Gastrocnemius medialis (tissue), 4 donors: Measurements from ENCODE around the gene IGFL4.

Experiments used
- POLR2A ChIP-seq, 2 donors: fragments of 450-650 bp; IDR thresholded peaks; one replicate each; pipeline ENCODE4 v1.6.1; 2017; ENCODE audit warnings: antibody characterized with exemption in 2 of 2, mild to moderate bottlenecking in 2 of 2, moderate library complexity in 2 of 2
- TF ChIP-seq, protein P1 (sequence below), 5 experiments: fragments of 450-650 bp in 3 of 5; fragments of 200-600 bp in 2 of 5; sonication (generic) in 2 of 5; IDR thresholded peaks in 4 of 5; conservative IDR thresholded peaks in 1 of 5; 1 replicate in 4 of 5; 2 replicates in 1 of 5; pipeline ENCODE4 v1.5.1; 2016 to 2019; ENCODE audit warnings: antibody characterized with exemption in 5 of 5, mild to moderate bottlenecking in 3 of 5, moderate library complexity in 3 of 5

DNA sequence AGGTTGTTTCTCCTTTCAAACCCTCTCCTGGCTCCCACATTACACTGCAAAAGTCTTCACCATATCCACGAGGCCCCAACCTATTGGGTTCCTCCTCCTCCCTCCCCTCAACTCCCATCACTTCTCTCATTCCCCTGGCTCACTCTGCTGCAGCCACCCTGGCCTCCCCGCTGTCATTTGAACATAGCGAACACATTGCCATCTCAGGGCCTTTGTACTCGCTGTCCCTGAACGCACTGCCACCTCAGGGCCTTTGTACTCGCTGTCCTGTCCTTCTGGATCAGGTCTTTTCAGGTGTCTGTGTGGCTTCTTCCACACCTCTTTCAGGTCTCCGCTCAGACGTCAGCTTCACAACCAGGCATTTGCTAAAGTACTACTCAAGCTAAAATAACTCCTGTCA is 43.9 kb downstream of the IGFL4 start:
- TF ChIP-seq, protein P1, sequence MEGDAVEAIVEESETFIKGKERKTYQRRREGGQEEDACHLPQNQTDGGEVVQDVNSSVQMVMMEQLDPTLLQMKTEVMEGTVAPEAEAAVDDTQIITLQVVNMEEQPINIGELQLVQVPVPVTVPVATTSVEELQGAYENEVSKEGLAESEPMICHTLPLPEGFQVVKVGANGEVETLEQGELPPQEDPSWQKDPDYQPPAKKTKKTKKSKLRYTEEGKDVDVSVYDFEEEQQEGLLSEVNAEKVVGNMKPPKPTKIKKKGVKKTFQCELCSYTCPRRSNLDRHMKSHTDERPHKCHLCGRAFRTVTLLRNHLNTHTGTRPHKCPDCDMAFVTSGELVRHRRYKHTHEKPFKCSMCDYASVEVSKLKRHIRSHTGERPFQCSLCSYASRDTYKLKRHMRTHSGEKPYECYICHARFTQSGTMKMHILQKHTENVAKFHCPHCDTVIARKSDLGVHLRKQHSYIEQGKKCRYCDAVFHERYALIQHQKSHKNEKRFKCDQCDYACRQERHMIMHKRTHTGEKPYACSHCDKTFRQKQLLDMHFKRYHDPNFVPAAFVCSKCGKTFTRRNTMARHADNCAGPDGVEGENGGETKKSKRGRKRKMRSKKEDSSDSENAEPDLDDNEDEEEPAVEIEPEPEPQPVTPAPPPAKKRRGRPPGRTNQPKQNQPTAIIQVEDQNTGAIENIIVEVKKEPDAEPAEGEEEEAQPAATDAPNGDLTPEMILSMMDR (IDR thresholded peaks at IDR 0.05 in 4 of 5, conservative IDR thresholded peaks at IDR 0.05 in 1 of 5), result no peak
- no peak for TF ChIP-seq POLR2A (IDR thresholded peaks at IDR 0.05)
